Trophoblast cell (in vitro differentiated cells and primary cell): ENCODE data around the gene LPIN1.
A peak's percentile ranks its signal among the peaks of the same experiment; 100 is the strongest.

Experiments
- DNase-seq, 2 donors: peaks; one replicate each; pipeline ENCODE4 v3.0.0-alpha.2; 2016
- H2AFZ ChIP-seq: 2 replicates; pipeline ENCODE4 v1.6.1; 2013; ENCODE audit warnings: low read length, moderate library complexity, mild to moderate bottlenecking; ENCODE audit not compliant: insufficient read depth, poor library complexity
- H2AK5ac ChIP-seq: 2 replicates; pipeline ENCODE4 v1.6.1; 2013; ENCODE audit warnings: mild to moderate bottlenecking, low read length
- H2BK120ac ChIP-seq: 2 replicates; pipeline ENCODE4 v1.6.1; 2013; ENCODE audit warnings: low read length, mild to moderate bottlenecking, moderate library complexity; ENCODE audit not compliant: insufficient read depth, poor library complexity
- H2BK12ac ChIP-seq: 2 replicates; pipeline ENCODE4 v1.6.1; 2013; ENCODE audit warnings: mild to moderate bottlenecking, low read length, moderate library complexity
- H2BK5ac ChIP-seq: 2 replicates; pipeline ENCODE4 v1.6.1; 2013; ENCODE audit warnings: low read length, low read depth, moderate library complexity, mild to moderate bottlenecking; ENCODE audit not compliant: poor library complexity
- H3K14ac ChIP-seq: 2 replicates; pipeline ENCODE4 v1.6.1; 2013; ENCODE audit warnings: mild to moderate bottlenecking, low read length
- H3K18ac ChIP-seq: 2 replicates; pipeline ENCODE4 v1.6.1; 2013; ENCODE audit warnings: mild to moderate bottlenecking, low read length
- H3K23ac ChIP-seq: 2 replicates; pipeline ENCODE4 v1.6.1; 2013; ENCODE audit warnings: low read length
- H3K27ac ChIP-seq: 2 replicates; pipeline ENCODE4 v1.5.1; 2013; ENCODE audit warnings: low read depth, mild to moderate bottlenecking, inconsistent platforms, low read length, moderate library complexity
- H3K27me3 ChIP-seq: 2 replicates; pipeline ENCODE4 v1.6.1; 2013; ENCODE audit warnings: inconsistent platforms, mild to moderate bottlenecking, low read length, moderate library complexity; ENCODE audit not compliant: insufficient read depth
- H3K36me3 ChIP-seq, 2 experiments: 1 replicate in 1 of 2; 2 replicates in 1 of 2; pipeline ENCODE4 v1.6.1; 2013; ENCODE audit warnings: low read length in 2 of 2, mild to moderate bottlenecking in 2 of 2, moderate library complexity in 1 of 2; ENCODE audit not compliant: insufficient read depth in 2 of 2, control insufficient read depth in 1 of 2
- H3K4ac ChIP-seq: 2 replicates; pipeline ENCODE4 v1.6.1; 2013; ENCODE audit warnings: low read depth, mild to moderate bottlenecking, low read length, moderate library complexity
- H3K4me1 ChIP-seq, 2 experiments: 1 replicate in 1 of 2; 2 replicates in 1 of 2; pipeline ENCODE4 v1.6.1; 2013; ENCODE audit warnings: low read length in 2 of 2, mild to moderate bottlenecking in 2 of 2, moderate library complexity in 1 of 2; ENCODE audit not compliant: insufficient read depth in 2 of 2, control insufficient read depth in 1 of 2
- H3K4me2 ChIP-seq: 2 replicates; pipeline ENCODE4 v1.6.1; 2013; ENCODE audit warnings: inconsistent platforms, mild to moderate bottlenecking, low read length, moderate library complexity
- H3K4me3 ChIP-seq: 2 replicates; pipeline ENCODE4 v1.5.1; 2013; ENCODE audit warnings: mild to moderate bottlenecking, low read depth, low read length, inconsistent platforms
- H3K79me1 ChIP-seq: one replicate; pipeline ENCODE4 v1.6.1; 2013; ENCODE audit warnings: low read length
- H3K79me2 ChIP-seq: 2 replicates; pipeline ENCODE4 v1.6.1; 2013; ENCODE audit warnings: low read length, mild to moderate bottlenecking; ENCODE audit not compliant: control insufficient read depth, insufficient read depth, poor library complexity
- H3K9ac ChIP-seq: 2 replicates; pipeline ENCODE4 v1.6.1; 2013; ENCODE audit warnings: mild to moderate bottlenecking, low read length
- H3K9me3 ChIP-seq: 2 replicates; pipeline ENCODE4 v1.6.1; 2013; ENCODE audit warnings: low read depth, mild to moderate bottlenecking, control low read depth, inconsistent platforms, low read length; ENCODE audit not compliant: insufficient read depth
- H4K12ac ChIP-seq: 2 replicates; pipeline ENCODE4 v1.6.1; 2013; ENCODE audit warnings: low read depth, mild to moderate bottlenecking, low read length, moderate library complexity
- H4K8ac ChIP-seq: 2 replicates; pipeline ENCODE4 v1.6.1; 2013; ENCODE audit warnings: low read depth, mild to moderate bottlenecking, low read length, moderate library complexity
- H4K91ac ChIP-seq: one replicate; pipeline ENCODE4 v1.6.1; 2013; ENCODE audit warnings: low read depth, mild to moderate bottlenecking, low read length, moderate library complexity
- WGBS: extraction: QIAGEN DNeasy Blood & Tissue Kit; methylation state at CpG from one replicate; pipeline ENCODE4 v1.1.7; 2013; ENCODE audit warnings: missing lambda C conversion rate; ENCODE audit not compliant: insufficient read length, insufficient coverage; ENCODE audit errors: extremely low coverage; 5-methylcytosine and 5-hydroxymethylcytosine counted together

Gene LPIN1

GRCh38 chr2:11744631-11745394 is 1.6 kb upstream of the LPIN1 start:
- Histone ChIP-seq H3K4me1 (peaks cover 22 to 48% of the 10 kb centered on the region in 2 experiments), H3K9me3 (no peaks in the 10 kb centered on the region), H3K4me2 (no peak overlapping the region), H3K9ac (no peak overlapping the region), H3K4ac (peak overlapping the region; percentile 0), H3K18ac (peak overlapping the region; percentile 31), H2BK12ac (peak overlapping the region; percentile 95), H3K23ac (no peak overlapping the region), H4K8ac (peak overlapping the region; percentile 23), H4K91ac (peak overlapping the region; percentile 75), H3K36me3 (no peaks in the 10 kb centered on the region), H3K4me3 (no peak overlapping the region), H3K27me3 (no peaks in the 10 kb centered on the region), H3K79me2 (peaks cover 8% of the 10 kb centered on the region), H3K79me1 (peaks cover 26% of the 10 kb centered on the region), H2BK5ac (peak overlapping the region; percentile 66), H2AK5ac (peak overlapping the region; percentile 34), H3K14ac (peak overlapping the region; percentile 16), H2BK120ac (peak overlapping the region; percentile 67), H2AFZ (peak overlapping the region; percentile 61), H4K12ac (peak overlapping the region; percentile 18), H3K27ac (peak overlapping the region; percentile 65)
- WGBS, result no CpG with 5 or more reads among the region's 14 CpGs
- no peak for DNase-seq

- Histone ChIP-seq H2AK5ac (peak overlapping the region; percentile 59), H3K79me2 (peaks cover 8% of the 10 kb centered on the region), H3K4ac (no peak overlapping the region), H3K4me2 (no peak overlapping the region), H3K27me3 (no peaks in the 10 kb centered on the region), H2BK12ac (peak overlapping the region; percentile 89), H3K4me1 (peaks cover 22 to 53% of the 10 kb centered on the region in 2 experiments), H3K27ac (no peak overlapping the region), H4K8ac (peak overlapping the region; percentile 25), H3K9me3 (no peaks in the 10 kb centered on the region), H3K79me1 (peaks cover 26% of the 10 kb centered on the region), H4K91ac (peak overlapping the region; percentile 74), H2AFZ (peak overlapping the region; percentile 24), H4K12ac (no peak overlapping the region), H3K14ac (peak overlapping the region; percentile 15), H3K9ac (no peak overlapping the region), H3K36me3 (no peaks in the 10 kb centered on the region), H2BK120ac (peak overlapping the region; percentile 50), H3K23ac (no peak overlapping the region), H3K4me3 (no peak overlapping the region), H3K18ac (peak overlapping the region; percentile 8), H2BK5ac (peak overlapping the region; percentile 0)
- no peak for DNase-seq
- WGBS, result no CpG with 5 or more reads among the region's 27 CpGs
Observed at GRCh38 chr2:11745613-11746375, 638 bp upstream of the LPIN1 start.

- H2AFZ ChIP-seq, result peak overlapping the region; percentile 44
- H4K12ac ChIP-seq, result no peak overlapping the region
- H2AK5ac ChIP-seq, result no peak overlapping the region
- no CpG with 5 or more reads among the region's 42 CpGs for WGBS
- H3K4ac ChIP-seq, result peak overlapping the region; percentile 19
- H3K4me2 ChIP-seq, result peak overlapping the region; percentile 95
- H3K27me3 ChIP-seq, result no peaks in the 10 kb centered on the region
- H3K79me1 ChIP-seq, result peaks cover 26% of the 10 kb centered on the region
- peaks cover 22 to 57% of the 10 kb centered on the region in 2 experiments for H3K4me1 ChIP-seq
- H2BK120ac ChIP-seq, result peak overlapping the region; percentile 67
- H3K23ac ChIP-seq, result no peak overlapping the region
- DNase-seq, result peak in 1 of 2 donors; percentile 19
- H3K36me3 ChIP-seq, result no peaks in the 10 kb centered on the region
- no peaks in the 10 kb centered on the region for H3K9me3 ChIP-seq
- peak overlapping the region; percentile 17 for H2BK5ac ChIP-seq
- H3K79me2 ChIP-seq, result peaks cover 8% of the 10 kb centered on the region
- H4K91ac ChIP-seq, result peak overlapping the region; percentile 41
- peak overlapping the region; percentile 60 for H2BK12ac ChIP-seq
- H3K18ac ChIP-seq, result peak overlapping the region; percentile 13
- peak overlapping the region; percentile 65 for H3K27ac ChIP-seq
- peak overlapping the region; percentile 87 for H3K9ac ChIP-seq
- H3K14ac ChIP-seq, result peak overlapping the region; percentile 55
- H4K8ac ChIP-seq, result peak overlapping the region; percentile 41
- peak overlapping the region; percentile 78 for H3K4me3 ChIP-seq
Observed at GRCh38 chr2:11746807-11747459, 501 bp downstream of the LPIN1 start.
